Glutamatergic neuron (in vitro differentiated cells): ENCODE results near the gene CCDC88B. TPM values are rescaled to one million over a fixed set of nuclear protein-coding genes. Genes with fewer than 3 reads are reported as not detected.

Experiments
- DNase-seq: peaks from one replicate; pipeline ENCODE4 v3.0.0; 2022
- H3K27ac Mint-ChIP-seq: one replicate; pipeline ENCODE4 v1.8.0; 2020; ENCODE audit warnings: mild to moderate bottlenecking, mixed read lengths, inconsistent platforms; ENCODE audit not compliant: unreplicated experiment
- H3K27me3 Mint-ChIP-seq: one replicate; pipeline ENCODE4 v1.8.0; 2020; ENCODE audit warnings: mild to moderate bottlenecking, moderate library complexity, mixed read lengths, inconsistent platforms; ENCODE audit not compliant: unreplicated experiment
- H3K36me3 Mint-ChIP-seq: one replicate; pipeline ENCODE4 v1.8.0; 2020; ENCODE audit warnings: mild to moderate bottlenecking, mixed read lengths, inconsistent platforms; ENCODE audit not compliant: unreplicated experiment
- H3K4me1 Mint-ChIP-seq: one replicate; pipeline ENCODE4 v1.8.0; 2020; ENCODE audit warnings: mild to moderate bottlenecking, low read depth, mixed read lengths, inconsistent platforms; ENCODE audit not compliant: unreplicated experiment
- H3K4me3 Mint-ChIP-seq: one replicate; pipeline ENCODE4 v1.8.0; 2020; ENCODE audit warnings: mild to moderate bottlenecking, mixed read lengths, inconsistent platforms; ENCODE audit not compliant: unreplicated experiment
- H3K9me3 Mint-ChIP-seq: one replicate; pipeline ENCODE4 v1.8.0; 2020; ENCODE audit warnings: mild to moderate bottlenecking, moderate library complexity, mixed read lengths, inconsistent platforms; ENCODE audit not compliant: unreplicated experiment
- total RNA-seq: library from RNA; stranded (reverse); fragmentation: NEBNext Ultra II Directional; extraction: Animal tissue kit (Norgen Biotek cat#: 25700); gene quantifications from one replicate; pipeline ENCODE4 v1.2.1, GENCODE V29; 2021; ENCODE audit not compliant: unreplicated experiment
- TF ChIP-seq, protein P1 (sequence below): fragments of 200-600 bp; sonication (generic); IDR thresholded peaks from one replicate; pipeline ENCODE4 v1.5.0; 2021; ENCODE audit not compliant: partially characterized antibody, unreplicated experiment

Gene CCDC88B
- total RNA-seq, 1 donor from 2014 or later, result 83.6 TPM

- peaks cover 1% of the 10 kb centered on the region for H3K9me3 Mint-ChIP-seq
- TF ChIP-seq, protein P1, sequence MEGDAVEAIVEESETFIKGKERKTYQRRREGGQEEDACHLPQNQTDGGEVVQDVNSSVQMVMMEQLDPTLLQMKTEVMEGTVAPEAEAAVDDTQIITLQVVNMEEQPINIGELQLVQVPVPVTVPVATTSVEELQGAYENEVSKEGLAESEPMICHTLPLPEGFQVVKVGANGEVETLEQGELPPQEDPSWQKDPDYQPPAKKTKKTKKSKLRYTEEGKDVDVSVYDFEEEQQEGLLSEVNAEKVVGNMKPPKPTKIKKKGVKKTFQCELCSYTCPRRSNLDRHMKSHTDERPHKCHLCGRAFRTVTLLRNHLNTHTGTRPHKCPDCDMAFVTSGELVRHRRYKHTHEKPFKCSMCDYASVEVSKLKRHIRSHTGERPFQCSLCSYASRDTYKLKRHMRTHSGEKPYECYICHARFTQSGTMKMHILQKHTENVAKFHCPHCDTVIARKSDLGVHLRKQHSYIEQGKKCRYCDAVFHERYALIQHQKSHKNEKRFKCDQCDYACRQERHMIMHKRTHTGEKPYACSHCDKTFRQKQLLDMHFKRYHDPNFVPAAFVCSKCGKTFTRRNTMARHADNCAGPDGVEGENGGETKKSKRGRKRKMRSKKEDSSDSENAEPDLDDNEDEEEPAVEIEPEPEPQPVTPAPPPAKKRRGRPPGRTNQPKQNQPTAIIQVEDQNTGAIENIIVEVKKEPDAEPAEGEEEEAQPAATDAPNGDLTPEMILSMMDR, result no peak
- no peak overlapping the region for H3K4me3 Mint-ChIP-seq
- H3K27me3 Mint-ChIP-seq, result peaks cover 6% of the 10 kb centered on the region
- DNase-seq, result no peak
- no peak overlapping the region for H3K27ac Mint-ChIP-seq
- H3K4me1 Mint-ChIP-seq, result no peaks in the 10 kb centered on the region
- H3K36me3 Mint-ChIP-seq, result no peaks in the 10 kb centered on the region
These were observed 33.6 kb downstream of the CCDC88B start for GRCh38 chr11:64373598-64373974.

- Mint-ChIP-seq H3K9me3 (no peaks in the 10 kb centered on the region), H3K27me3 (peaks cover 3% of the 10 kb centered on the region), H3K4me3 (no peak overlapping the region), H3K36me3 (no peaks in the 10 kb centered on the region), H3K27ac (no peak overlapping the region), H3K4me1 (no peaks in the 10 kb centered on the region)
- TF ChIP-seq, protein P1, result no peak
- no peak for DNase-seq
These were observed 36.1 kb downstream of the CCDC88B start for GRCh38 chr11:64376071-64376470.

DNA sequence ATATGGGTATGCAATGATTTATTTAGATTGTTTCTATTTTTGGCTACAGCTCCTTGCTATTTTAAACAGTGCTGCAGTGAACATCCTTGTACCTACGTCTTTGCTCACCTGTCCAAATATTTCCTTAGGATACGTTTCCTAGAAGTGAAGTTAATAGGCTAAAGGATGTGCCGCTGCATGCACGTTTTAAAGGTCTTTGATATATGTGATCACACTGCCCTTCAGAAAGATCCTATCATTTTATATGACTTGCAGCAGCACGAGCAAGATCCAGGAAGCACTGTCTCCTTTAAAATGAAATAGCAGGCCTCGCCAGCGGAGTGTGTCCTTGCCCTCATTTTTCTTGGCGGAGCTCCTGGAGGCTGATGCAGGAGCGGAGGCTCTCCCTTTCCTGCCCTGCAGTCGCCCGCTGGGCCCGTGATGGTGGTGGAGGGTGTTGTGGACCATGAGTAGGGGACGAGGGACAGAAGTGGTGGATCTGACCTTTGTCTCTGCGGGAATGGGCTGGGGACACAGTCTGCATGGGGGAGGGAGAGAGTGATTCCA lies 38.4 kb downstream of the CCDC88B start:
- Mint-ChIP-seq H3K4me3 (no peak overlapping the region), H3K4me1 (no peaks in the 10 kb centered on the region), H3K36me3 (no peaks in the 10 kb centered on the region), H3K27ac (no peak overlapping the region), H3K9me3 (no peaks in the 10 kb centered on the region), H3K27me3 (no peaks in the 10 kb centered on the region)
- TF ChIP-seq, protein P1, result no peak
- DNase-seq, result no peak

GRCh38 chr11:64379160-64379559 lies 39.2 kb downstream of the CCDC88B start:
- no peaks in the 10 kb centered on the region for H3K4me1 Mint-ChIP-seq
- no peak for DNase-seq
- no peaks in the 10 kb centered on the region for H3K9me3 Mint-ChIP-seq
- H3K27me3 Mint-ChIP-seq, result no peaks in the 10 kb centered on the region
- H3K27ac Mint-ChIP-seq, result no peak overlapping the region
- TF ChIP-seq, protein P1, result no peak
- no peaks in the 10 kb centered on the region for H3K36me3 Mint-ChIP-seq
- no peak overlapping the region for H3K4me3 Mint-ChIP-seq

DNA sequence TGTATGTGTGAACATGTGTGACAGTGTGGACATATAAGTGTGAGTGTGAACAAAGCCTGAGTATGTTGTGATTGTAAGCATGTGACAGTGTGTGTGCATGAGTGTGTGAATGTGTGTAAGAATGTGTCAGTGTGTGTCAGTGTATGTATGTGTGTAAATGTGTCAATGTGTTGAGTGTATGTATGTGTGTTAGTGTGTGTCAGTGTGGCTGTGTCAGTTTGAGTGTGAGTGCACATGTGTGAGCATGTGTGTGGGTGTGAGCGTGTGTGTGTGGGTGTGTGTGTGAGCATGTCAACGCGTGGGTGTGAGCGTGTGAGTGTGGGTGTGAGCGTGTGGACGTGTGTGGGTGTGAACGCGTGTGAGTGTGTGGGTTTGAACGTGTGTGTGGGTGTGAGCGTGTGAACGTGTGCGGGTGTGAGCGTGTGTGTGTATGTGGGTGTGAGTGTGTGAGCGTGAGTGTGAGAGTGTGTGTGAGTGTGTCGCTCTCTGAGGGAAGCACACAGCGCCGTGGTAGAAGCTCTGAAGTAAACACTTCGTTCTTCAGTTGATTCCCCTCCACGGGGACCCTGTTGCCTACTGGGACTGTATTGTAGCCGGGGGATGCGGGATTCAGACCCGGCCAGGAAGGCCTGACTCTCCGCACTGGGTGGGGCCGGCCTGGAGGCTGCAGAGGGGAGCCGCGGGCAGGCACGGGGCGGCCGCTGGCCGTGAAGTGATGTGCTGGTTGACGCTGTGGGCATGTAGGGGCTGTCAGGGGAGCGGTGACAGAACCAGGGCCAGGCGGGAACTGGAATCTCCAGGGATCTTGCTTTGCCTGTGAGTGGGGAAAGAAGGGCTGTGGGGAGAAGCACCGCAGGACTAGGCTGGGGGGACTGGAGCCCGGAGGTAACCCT lies 40.1 kb downstream of the CCDC88B start:
- Mint-ChIP-seq H3K27me3 (no peaks in the 10 kb centered on the region), H3K9me3 (no peaks in the 10 kb centered on the region), H3K36me3 (no peaks in the 10 kb centered on the region), H3K4me1 (no peaks in the 10 kb centered on the region), H3K27ac (no peak overlapping the region), H3K4me3 (no peak overlapping the region)
- DNase-seq, result peak; percentile 51
- TF ChIP-seq, protein P1, result no peak
